ENCODE measurements around the gene LRMDA.
A peak's percentile ranks its signal among the peaks of the same experiment; 100 is the strongest.

The LRMDA gene

DNA sequence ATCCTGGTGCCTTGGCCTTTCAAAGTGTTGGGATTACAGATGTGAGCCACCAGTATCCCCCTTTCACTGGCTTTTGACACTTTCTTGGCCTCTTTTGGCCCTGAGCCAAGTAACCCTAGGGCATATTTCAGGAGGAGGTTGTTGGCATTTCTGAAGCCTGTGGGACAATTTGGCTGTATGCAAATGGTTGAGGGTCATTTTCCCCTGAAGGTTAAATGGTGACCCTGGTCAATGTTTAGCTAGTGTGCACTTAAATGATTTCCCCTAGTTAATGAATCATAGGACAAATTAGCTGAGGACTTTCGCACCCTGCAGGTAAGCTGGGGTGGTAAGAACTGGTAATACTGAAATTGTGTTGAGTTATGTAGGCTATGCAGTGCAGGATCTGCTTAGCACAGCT lies 660.5 kb downstream of the LRMDA start:
- no peak overlapping the region for H3K27ac ChIP-seq
- TF ChIP-seq, protein P1, sequence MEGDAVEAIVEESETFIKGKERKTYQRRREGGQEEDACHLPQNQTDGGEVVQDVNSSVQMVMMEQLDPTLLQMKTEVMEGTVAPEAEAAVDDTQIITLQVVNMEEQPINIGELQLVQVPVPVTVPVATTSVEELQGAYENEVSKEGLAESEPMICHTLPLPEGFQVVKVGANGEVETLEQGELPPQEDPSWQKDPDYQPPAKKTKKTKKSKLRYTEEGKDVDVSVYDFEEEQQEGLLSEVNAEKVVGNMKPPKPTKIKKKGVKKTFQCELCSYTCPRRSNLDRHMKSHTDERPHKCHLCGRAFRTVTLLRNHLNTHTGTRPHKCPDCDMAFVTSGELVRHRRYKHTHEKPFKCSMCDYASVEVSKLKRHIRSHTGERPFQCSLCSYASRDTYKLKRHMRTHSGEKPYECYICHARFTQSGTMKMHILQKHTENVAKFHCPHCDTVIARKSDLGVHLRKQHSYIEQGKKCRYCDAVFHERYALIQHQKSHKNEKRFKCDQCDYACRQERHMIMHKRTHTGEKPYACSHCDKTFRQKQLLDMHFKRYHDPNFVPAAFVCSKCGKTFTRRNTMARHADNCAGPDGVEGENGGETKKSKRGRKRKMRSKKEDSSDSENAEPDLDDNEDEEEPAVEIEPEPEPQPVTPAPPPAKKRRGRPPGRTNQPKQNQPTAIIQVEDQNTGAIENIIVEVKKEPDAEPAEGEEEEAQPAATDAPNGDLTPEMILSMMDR (conservative IDR thresholded peaks at IDR 0.05) = no peak

DNA sequence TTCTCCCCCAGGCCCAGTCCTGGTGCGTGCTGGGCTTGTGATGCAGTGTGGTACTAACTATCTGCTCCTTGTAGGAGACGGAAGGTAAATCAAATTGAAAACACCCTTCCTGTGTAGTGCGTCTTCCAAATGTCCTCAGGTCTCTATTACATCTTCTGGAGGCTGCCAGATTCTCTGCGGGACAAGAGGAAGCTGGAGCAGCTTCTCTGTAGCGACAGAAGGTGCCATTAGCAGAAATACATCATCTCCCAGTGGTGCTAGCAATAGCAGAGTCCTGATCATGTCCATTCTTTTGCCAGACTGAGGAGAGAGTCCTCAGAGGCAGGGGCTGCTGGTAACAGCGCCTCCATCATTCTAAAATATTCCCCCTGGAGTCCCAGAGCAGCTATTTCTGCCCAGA lies 675.2 kb downstream of the LRMDA start:
- TF ChIP-seq, protein P1 (conservative IDR thresholded peaks at IDR 0.05) = no peak
- no peak overlapping the region for H3K27ac ChIP-seq

DNA sequence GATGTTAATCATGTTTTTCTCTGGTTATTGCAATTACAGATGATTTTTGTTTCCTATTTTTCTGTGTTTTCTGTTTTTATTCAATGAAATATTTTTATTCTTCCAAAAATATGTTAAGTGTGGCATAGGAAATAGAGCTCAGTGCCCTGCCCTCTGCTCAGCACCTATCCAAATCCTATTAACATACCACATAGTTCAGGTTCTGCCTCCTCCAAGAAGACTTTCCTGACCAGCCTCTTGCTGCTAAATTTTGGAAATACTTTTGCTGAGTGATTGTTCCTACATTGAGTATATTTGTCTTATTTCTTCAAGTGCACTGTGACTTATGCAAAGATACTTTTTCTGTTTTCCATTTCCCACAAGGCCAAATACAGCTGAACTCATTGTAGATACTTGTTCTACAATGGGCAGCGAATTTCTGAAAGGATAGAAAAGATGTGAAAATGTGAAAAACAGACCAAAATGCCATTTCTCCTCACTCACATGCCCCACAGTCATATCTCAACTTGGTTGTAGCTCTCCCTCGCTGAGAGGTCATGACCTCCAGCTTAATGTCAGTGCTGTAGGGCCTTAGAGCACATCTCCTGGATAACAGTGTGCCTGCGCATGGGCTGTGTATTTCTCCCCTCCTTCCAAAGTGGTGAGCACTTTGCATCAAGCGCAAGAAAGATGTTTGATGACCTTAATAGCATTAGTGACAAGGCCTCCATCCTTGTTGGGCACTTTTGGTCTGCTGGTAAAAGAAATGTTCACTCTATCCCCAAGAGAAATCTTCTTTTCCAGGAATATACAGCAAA lies 677.3 kb downstream of the LRMDA start:
- no peak overlapping the region for H3K27ac ChIP-seq
- TF ChIP-seq, protein P1 (conservative IDR thresholded peaks at IDR 0.05) = no peak

DNA sequence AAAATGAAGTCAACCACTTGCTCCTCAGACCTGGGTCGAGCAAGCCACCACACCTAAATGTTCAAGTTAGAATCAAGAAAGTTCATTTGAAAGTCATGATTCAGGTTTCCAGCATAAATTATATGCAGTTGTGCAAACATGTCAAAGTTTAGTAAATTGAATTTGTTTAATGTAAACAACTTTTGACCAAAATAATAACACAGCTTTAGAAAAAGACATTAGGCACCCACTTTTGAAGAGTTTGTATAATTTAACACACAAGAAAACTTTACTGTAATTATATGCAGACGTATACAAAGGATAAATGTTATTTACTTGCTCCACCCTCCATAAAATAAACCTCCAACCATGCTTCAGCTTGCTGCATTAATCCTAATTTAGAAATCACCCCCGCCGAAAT lies 680.0 kb downstream of the LRMDA start:
- TF ChIP-seq, protein P1 (conservative IDR thresholded peaks at IDR 0.05) = no peak
- no peak overlapping the region; the same call in 1 of the 2 replicates for H3K27ac ChIP-seq

DNA sequence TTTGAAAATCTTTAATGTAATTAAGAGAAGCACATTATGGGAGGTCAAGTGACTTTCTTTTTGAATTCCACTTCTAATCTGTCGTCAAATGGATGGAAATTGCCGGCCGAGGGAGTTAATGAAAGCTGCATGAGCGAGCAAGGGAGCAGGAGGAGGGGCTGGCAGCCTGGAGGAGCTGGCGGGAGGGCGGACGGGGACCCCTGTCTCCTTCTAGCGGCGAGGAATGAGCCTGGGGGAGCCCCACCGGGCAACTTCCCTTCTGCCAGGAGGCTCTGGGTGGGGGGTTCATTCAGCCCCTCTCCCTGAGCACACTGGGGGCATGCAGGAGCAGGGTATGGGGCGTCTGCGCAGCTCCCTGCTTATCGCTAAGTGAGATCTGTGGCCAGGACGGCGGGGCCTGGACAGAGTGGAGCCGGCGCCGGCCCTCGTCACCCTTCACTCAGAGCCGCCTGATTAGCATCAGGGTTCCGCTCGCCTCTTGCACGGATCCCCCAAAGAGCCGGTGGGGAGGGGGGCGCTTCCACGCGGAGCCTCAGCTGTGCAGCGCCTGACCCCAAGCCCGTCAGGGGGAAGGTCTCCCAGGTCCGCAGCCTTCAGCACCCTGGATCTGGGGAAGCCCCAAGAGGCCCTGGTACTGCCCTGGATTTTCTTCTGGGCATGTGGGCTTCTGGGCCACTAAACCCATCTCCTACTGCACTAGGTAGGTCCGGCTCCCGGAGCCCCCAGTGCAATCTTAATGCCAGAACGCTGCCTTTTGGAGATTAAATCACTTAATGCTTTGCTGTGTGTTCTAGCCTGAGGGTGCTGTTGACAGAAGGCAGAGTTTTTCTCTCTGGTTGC lies 680.8 kb downstream of the LRMDA start:
- TF ChIP-seq, protein P1 (conservative IDR thresholded peaks at IDR 0.05) = no peak
- H3K27ac ChIP-seq = peak overlapping the region; percentile 99

DNA sequence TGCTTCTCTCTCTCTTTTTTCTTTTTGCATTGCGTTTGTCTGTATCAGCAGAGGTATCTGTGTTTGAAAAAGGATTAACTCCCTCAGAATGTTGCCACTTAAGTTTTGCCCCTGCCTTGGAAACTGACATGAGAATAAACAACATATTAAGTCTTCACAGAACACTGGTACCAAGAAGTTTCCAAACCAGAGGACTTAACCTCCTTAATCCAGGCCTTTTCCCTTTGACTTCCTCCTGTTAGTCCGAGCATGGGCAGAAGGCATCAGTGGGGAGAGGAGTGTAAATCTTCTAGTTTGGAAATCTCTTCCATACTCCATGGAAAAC lies 681.4 kb downstream of the LRMDA start:
- peak overlapping the region; percentile 99 for H3K27ac ChIP-seq
- TF ChIP-seq, protein P1 (conservative IDR thresholded peaks at IDR 0.05) = no peak

DNA sequence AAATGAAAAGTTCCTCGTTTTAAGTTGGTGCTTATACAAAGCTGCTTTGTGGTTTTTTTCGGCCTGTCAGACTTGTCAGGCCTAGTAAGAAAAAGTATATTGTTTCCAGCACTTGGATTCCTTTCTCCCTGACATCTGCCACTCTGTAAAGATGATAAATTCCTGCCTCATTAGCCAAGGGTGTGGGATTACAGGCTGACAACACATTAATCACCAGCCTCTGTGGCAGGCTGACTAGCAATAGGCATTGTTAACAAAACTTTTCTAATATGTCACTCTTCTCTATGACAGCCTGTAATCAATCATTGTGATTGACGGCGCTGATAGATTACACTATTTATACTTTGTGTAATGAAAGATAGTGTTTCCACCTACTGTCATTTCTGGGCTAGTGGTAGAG lies 682.5 kb downstream of the LRMDA start:
- TF ChIP-seq, protein P1 (conservative IDR thresholded peaks at IDR 0.05) = no peak
- peak overlapping the region; percentile 99 for H3K27ac ChIP-seq

All from VCaP (cell line).